ENCODE results near the gene GNA12. TPM values are rescaled to one million over a fixed set of nuclear protein-coding genes. Genes with fewer than 3 reads are reported as not detected.

The GNA12 gene
- total and polyA plus RNA-seq, 4 donors: 21.4 to 56.6 (median 42.3) TPM

DNA sequence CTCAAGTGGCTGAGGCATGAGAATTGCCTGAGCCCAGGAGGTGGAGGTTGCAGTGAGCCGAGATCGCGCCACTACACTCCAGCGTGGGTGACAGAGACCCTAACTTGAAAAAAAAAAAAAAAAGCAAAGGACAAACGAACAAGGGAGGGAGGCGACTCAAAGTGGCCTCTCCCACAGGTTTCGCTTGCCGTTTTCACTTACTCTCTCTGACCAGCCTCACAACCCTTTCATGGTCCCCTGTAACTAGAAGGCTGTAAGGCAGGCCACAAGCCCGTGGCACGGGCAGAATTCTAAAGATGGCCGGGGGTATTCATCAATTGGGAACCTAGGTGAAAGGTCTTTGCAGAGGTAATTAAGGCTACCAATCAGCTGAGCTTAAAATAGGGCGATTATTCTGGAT, 25.5 kb downstream of the GNA12 start:
- Histone ChIP-seq H3K27ac (ENCODE audit: low read depth in 1 of 2, low read length in 2 of 2) (no peak overlapping the region), H3K4me1 (ENCODE audit: control insufficient read depth in 1 of 2, insufficient read depth in 2 of 2, low read length in 2 of 2) (no peaks in the 10 kb centered on the region), H3K36me3 (ENCODE audit: control insufficient read depth in 1 of 2, insufficient read depth in 2 of 2, low read length in 1 of 2) (no peaks in the 10 kb centered on the region), H3K27me3 (ENCODE audit: control insufficient read depth in 1 of 2, insufficient read depth in 2 of 2, low read length in 1 of 2) (no peaks in the 10 kb centered on the region), H3K4me3 (ENCODE audit: low read length in 2 of 2) (no peak overlapping the region), H3K9me3 (ENCODE audit: control insufficient read depth, low read length) (no peaks in the 10 kb centered on the region)
- ATAC-seq (ENCODE audit: low FRiP score) (no peak), DNase-seq (no peak)
- intact Hi-C loops (cut with DNase I): no loop called here
- 93 to 94% methylated on average over 11 to 12 of the region's 12 CpGs for WGBS, 2 donors

DNA sequence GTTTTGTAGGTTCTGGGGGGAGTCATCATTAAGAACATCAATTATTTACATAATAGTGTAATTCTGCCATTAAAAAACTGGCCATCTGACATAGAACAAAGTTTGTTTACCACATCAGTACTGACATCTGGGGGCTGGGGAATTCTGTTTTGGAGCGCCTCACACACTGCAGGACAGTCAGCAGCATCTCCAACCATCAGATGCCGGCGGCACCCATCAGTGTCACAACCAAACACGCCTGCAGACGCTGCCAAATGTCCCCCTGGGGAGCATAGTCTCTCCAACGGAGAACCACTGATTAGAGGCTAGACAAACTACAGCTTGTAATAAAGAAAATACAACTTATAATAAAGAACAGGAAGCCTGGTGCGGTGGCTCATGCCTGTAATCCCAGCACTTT, 26.0 kb downstream of the GNA12 start:
- H3K27me3 ChIP-seq (ENCODE audit: control insufficient read depth in 1 of 2, insufficient read depth in 2 of 2, low read length in 1 of 2): no peaks in the 10 kb centered on the region
- H3K36me3 ChIP-seq (ENCODE audit: control insufficient read depth in 1 of 2, insufficient read depth in 2 of 2, low read length in 1 of 2): no peaks in the 10 kb centered on the region
- intact Hi-C loops (cut with DNase I): no loop called here
- no peak overlapping the region for H3K4me3 ChIP-seq (ENCODE audit: low read length in 2 of 2)
- 68 to 77% methylated on average over 7 of the region's 7 CpGs for WGBS, 2 donors
- ATAC-seq (ENCODE audit: low FRiP score): no peak
- H3K9me3 ChIP-seq (ENCODE audit: control insufficient read depth, low read length): no peaks in the 10 kb centered on the region
- no peak overlapping the region for H3K27ac ChIP-seq (ENCODE audit: low read depth in 1 of 2, low read length in 2 of 2)
- DNase-seq: peak in 1 of 2 donors; percentile 25
- no peaks in the 10 kb centered on the region for H3K4me1 ChIP-seq (ENCODE audit: control insufficient read depth in 1 of 2, insufficient read depth in 2 of 2, low read length in 2 of 2)

DNA sequence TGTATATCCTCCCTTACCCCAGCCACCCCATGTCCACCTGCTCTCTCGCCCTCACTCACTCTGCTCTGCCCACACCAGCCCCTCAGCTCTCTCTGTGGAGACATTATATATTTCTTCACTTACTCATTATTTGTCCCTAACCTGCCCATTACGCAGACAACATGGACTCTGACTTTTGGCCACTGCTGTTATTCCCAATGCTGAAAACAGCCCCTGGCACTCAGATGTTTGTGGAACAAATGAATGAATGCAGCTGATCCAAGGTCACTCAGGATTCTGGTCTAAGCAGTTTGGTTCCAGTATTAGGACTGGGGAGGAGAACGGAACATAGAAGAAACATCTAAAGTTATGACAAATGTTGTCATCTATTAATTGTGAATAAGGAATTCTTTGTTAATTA, 26.7 kb downstream of the GNA12 start:
- Histone ChIP-seq H3K4me3 (ENCODE audit: low read length in 2 of 2) (no peak overlapping the region), H3K4me1 (ENCODE audit: control insufficient read depth in 1 of 2, insufficient read depth in 2 of 2, low read length in 2 of 2) (no peaks in the 10 kb centered on the region), H3K9me3 (ENCODE audit: control insufficient read depth, low read length) (no peaks in the 10 kb centered on the region), H3K27me3 (ENCODE audit: control insufficient read depth in 1 of 2, insufficient read depth in 2 of 2, low read length in 1 of 2) (no peaks in the 10 kb centered on the region), H3K36me3 (ENCODE audit: control insufficient read depth in 1 of 2, insufficient read depth in 2 of 2, low read length in 1 of 2) (no peaks in the 10 kb centered on the region), H3K27ac (ENCODE audit: low read depth in 1 of 2, low read length in 2 of 2) (no peak overlapping the region)
- WGBS, 2 donors: 57 to 68% methylated on average over 3 of the region's 3 CpGs
- intact Hi-C loops (cut with DNase I): no loop called here
- no peak for DNase-seq
- no peak for ATAC-seq (ENCODE audit: low FRiP score)

DNA sequence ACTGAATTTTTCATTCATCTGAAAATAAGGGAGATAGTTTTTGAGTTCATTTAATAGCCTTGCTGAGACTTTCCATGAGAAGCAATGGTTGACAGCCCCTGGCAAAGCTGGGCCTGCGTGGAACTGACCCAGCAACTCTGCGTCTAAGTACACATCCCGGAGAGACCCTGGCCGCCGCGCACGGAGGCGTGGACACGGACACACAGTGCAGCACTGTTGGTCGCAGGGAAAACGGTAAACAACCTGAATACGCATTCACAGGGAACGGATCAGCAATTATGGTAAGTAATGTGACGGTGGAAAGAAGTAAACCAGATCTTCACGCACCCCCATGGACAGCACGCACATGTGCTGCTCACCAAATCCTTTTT, 28.2 kb downstream of the GNA12 start:
- Histone ChIP-seq H3K9me3 (ENCODE audit: control insufficient read depth, low read length) (no peaks in the 10 kb centered on the region), H3K36me3 (ENCODE audit: control insufficient read depth in 1 of 2, insufficient read depth in 2 of 2, low read length in 1 of 2) (no peaks in the 10 kb centered on the region), H3K27me3 (ENCODE audit: control insufficient read depth in 1 of 2, insufficient read depth in 2 of 2, low read length in 1 of 2) (no peaks in the 10 kb centered on the region), H3K4me1 (ENCODE audit: control insufficient read depth in 1 of 2, insufficient read depth in 2 of 2, low read length in 2 of 2) (no peaks in the 10 kb centered on the region), H3K4me3 (ENCODE audit: low read length in 2 of 2) (no peak overlapping the region), H3K27ac (ENCODE audit: low read depth in 1 of 2, low read length in 2 of 2) (no peak overlapping the region)
- intact Hi-C loops (cut with DNase I): no loop called here
- WGBS, 2 donors: 91% methylated on average over 16 of the region's 16 CpGs
- ATAC-seq (ENCODE audit: low FRiP score): no peak
- no peak for DNase-seq

DNA sequence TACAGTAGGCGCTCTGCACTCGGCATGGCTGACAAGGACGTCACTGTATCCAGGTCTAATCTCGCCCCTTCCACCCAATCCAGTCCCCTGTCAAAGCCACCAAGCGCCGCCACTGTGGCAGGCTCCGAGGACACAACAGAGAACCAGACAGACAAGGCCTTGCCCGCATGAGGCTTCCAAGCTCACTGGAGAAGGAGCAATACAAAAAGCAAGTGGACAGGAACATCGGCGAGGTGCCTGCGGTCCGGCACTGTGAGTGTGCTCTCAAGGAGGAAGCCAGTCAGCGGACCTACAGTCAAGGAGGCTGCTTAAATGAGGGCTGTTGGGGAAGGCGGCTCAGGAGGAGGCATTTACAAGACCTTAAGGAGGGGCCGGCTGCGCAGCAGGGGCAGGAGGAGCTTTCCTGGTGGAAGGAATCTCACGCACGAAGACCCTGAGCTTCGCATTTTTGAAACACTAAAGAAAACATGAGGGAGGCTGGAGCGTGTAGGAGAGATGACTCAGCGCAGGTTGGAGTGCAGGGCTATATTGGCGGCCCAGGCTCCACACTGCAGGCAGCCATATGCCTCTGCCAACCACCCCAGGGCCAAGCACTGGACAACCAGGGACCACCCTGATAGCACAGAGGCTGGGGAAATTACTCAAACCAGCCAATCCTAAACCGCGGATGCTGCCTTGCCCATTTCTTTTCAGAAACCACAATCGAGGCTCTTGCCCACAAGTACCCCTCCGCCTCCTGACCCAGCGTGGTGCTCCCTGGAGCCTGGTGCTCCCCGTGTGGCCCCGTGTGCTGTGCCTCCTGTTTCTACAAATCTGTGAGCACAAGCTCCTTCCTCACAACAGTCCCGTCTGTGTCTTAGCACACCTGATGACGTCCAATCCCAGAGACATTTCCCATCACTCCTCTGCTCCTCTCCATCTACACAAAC, 28.9 kb downstream of the GNA12 start:
- H3K9me3 ChIP-seq (ENCODE audit: control insufficient read depth, low read length): no peaks in the 10 kb centered on the region
- H3K27ac ChIP-seq (ENCODE audit: low read depth in 1 of 2, low read length in 2 of 2): no peak overlapping the region
- intact Hi-C loops (cut with DNase I): no loop called here
- 91 to 94% methylated on average over 31 of the region's 31 CpGs for WGBS, 2 donors
- peak in 1 of 2 donors; percentile 29 for DNase-seq
- no peak for ATAC-seq (ENCODE audit: low FRiP score)
- H3K27me3 ChIP-seq (ENCODE audit: control insufficient read depth in 1 of 2, insufficient read depth in 2 of 2, low read length in 1 of 2): no peaks in the 10 kb centered on the region
- H3K36me3 ChIP-seq (ENCODE audit: control insufficient read depth in 1 of 2, insufficient read depth in 2 of 2, low read length in 1 of 2): no peaks in the 10 kb centered on the region
- H3K4me3 ChIP-seq (ENCODE audit: low read length in 2 of 2): no peak overlapping the region
- H3K4me1 ChIP-seq (ENCODE audit: control insufficient read depth in 1 of 2, insufficient read depth in 2 of 2, low read length in 2 of 2): no peaks in the 10 kb centered on the region

DNA sequence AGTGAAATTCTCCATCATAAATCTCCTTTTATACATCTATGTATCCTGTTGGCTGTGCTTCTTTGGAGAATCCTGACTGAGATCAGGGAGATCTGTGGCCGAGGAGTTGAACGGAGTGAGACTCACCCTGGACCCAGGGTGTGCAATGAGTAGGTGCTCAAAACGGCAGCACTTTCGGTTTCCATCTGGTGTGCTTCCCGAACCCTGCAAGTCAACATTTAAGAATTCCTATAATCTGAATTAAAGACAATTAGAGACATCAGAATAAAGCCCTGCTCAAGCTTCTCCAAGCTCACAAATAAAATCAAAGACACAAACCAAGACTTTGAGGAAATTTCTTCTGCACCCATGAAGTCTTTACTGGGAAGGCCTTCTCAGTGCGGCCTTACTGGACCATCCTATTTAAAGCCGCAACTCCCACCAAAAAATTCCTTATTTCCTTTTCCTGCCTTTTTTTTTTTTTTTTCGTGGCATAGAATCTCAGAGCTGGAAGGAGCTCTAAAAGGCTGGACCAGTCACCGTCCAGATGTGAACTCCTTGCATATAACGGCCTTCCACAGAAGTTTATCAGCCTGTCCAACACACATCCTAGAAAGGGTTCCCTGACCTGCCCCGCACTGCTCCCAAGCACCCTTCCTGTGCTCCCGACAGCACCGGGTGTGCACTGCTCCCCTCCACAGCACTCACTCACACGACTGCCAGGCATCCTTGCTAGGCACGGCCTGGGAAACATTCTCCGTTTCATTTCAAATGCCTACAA, 29.7 kb downstream of the GNA12 start:
- intact Hi-C loops (cut with DNase I): no loop called here
- Histone ChIP-seq H3K4me1 (ENCODE audit: control insufficient read depth in 1 of 2, insufficient read depth in 2 of 2, low read length in 2 of 2) (no peaks in the 10 kb centered on the region), H3K27me3 (ENCODE audit: control insufficient read depth in 1 of 2, insufficient read depth in 2 of 2, low read length in 1 of 2) (no peaks in the 10 kb centered on the region), H3K27ac (ENCODE audit: low read depth in 1 of 2, low read length in 2 of 2) (no peak overlapping the region), H3K9me3 (ENCODE audit: control insufficient read depth, low read length) (no peaks in the 10 kb centered on the region), H3K4me3 (ENCODE audit: low read length in 2 of 2) (no peak overlapping the region), H3K36me3 (ENCODE audit: control insufficient read depth in 1 of 2, insufficient read depth in 2 of 2, low read length in 1 of 2) (no peaks in the 10 kb centered on the region)
- DNase-seq (peak in 1 of 2 donors; percentile 35), ATAC-seq (ENCODE audit: low FRiP score) (peak; percentile 4)
- 90 to 94% methylated on average over 16 of the region's 16 CpGs for WGBS, 2 donors

DNA sequence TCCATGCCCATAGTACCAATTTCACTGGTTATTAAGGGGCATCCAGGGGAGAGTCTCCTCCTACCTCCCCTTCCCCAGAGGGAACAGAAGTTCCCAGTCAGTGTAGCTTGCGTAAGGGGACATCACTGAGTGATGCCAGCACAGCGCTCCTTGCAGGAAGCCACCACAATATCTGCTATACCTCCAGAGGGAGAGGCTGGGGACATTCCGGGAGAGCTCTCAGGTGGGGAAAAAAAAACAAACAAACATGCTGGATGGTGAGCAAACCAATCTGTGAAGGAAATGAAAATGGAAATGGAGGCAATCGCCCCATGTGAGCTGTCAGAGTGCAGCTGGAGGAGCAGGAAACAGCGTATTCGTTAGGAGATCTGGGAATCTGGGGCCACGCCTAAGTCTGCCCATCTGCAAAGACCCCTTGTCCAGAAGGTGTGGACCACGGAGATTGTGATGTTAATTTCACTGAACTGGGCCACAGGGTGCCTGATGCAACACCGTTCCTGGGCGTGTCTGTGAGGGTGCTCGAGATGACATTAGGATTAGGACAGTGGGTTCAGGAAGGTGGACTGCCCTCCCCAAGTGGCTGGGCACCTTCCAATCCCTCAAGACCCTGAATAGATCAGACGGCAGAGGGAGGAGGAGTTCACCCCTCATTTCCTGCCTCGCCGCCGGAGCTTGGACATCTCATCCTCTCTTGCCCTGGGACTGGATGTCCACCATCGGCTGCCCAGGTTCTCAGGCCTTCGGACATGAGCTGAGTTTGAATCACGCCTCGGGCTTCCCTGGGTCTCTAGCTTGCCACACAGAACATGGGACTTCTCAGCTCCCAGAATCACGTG, 30.5 kb downstream of the GNA12 start:
- 96 to 97% methylated on average over 20 of the region's 20 CpGs for WGBS, 2 donors
- Histone ChIP-seq H3K36me3 (ENCODE audit: control insufficient read depth in 1 of 2, insufficient read depth in 2 of 2, low read length in 1 of 2) (no peaks in the 10 kb centered on the region), H3K27me3 (ENCODE audit: control insufficient read depth in 1 of 2, insufficient read depth in 2 of 2, low read length in 1 of 2) (no peaks in the 10 kb centered on the region), H3K27ac (ENCODE audit: low read depth in 1 of 2, low read length in 2 of 2) (no peak overlapping the region), H3K4me1 (ENCODE audit: control insufficient read depth in 1 of 2, insufficient read depth in 2 of 2, low read length in 2 of 2) (no peaks in the 10 kb centered on the region), H3K4me3 (ENCODE audit: low read length in 2 of 2) (no peak overlapping the region), H3K9me3 (ENCODE audit: control insufficient read depth, low read length) (no peaks in the 10 kb centered on the region)
- DNase-seq (peak in 1 of 2 donors; percentile 25), ATAC-seq (ENCODE audit: low FRiP score) (no peak)
- intact Hi-C loops (cut with DNase I): no loop called here

DNA sequence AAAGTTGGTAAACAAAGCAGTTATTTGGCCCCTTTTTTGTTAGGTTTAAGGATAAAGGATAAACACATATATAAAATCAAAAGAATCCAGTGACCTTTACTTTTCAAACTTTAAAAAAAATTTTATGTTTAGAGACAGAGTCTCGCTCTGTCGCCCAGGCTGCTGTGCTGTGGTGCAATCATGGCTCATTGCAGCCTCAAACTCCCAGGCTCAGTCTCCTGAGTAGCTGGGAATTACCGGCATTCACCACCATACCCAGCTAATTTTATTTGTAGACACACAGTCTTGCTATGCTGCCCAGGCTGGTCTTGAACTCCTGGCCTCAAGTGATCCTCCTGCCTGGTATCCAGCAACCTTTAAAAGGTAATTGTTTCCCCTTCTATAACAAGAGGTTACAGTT, 31.3 kb downstream of the GNA12 start:
- DNase-seq (peak in 1 of 2 donors; percentile 27), ATAC-seq (ENCODE audit: low FRiP score) (no peak)
- Histone ChIP-seq H3K9me3 (ENCODE audit: control insufficient read depth, low read length) (no peaks in the 10 kb centered on the region), H3K27me3 (ENCODE audit: control insufficient read depth in 1 of 2, insufficient read depth in 2 of 2, low read length in 1 of 2) (no peaks in the 10 kb centered on the region), H3K36me3 (ENCODE audit: control insufficient read depth in 1 of 2, insufficient read depth in 2 of 2, low read length in 1 of 2) (no peaks in the 10 kb centered on the region), H3K27ac (ENCODE audit: low read depth in 1 of 2, low read length in 2 of 2) (no peak overlapping the region), H3K4me3 (ENCODE audit: low read length in 2 of 2) (no peak overlapping the region), H3K4me1 (ENCODE audit: control insufficient read depth in 1 of 2, insufficient read depth in 2 of 2, low read length in 2 of 2) (no peaks in the 10 kb centered on the region)
- 90 to 93% methylated on average over 3 of the region's 3 CpGs for WGBS, 2 donors
- intact Hi-C loops (cut with DNase I): no loop called here
